OCI-LY7 (cell line): ENCODE measurements around the gene RAB30.

Experiments used
- EZH2phosphoT487 ChIP-seq: fragments of 200-600 bp; sonication (generic); IDR thresholded peaks from 2 replicates; pipeline ENCODE4 v1.6.1; 2018; ENCODE audit warnings: low read depth, borderline replicate concordance, mild to moderate bottlenecking, mixed run types, antibody characterized with exemption, low read length, moderate library complexity, mixed read lengths
- TF ChIP-seq, protein P1 (sequence below): fragments of 200-600 bp; sonication (generic); conservative IDR thresholded peaks from 2 replicates; pipeline ENCODE4 v1.5.1; 2014; ENCODE audit warnings: mild to moderate bottlenecking, antibody characterized with exemption, low read length, moderate library complexity, mixed read lengths

DNA sequence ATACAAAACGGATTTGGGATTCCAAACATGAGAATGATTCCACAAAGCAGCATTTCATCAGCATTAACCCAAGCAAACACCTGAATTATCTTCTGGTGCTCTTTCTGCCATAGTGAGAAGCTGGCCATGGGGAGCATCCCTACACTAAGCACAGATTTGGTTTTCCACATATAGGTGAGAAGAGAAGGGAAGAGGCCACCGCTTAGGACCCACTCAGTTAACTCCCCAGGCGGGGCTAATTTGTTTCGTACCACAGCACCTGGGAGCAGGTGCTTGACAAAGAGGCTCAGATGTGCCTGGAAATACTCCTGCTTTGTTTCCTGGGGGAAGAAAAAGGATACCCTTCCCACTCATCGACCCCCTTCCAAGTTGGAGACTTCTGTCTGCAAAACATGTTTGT lies 64.2 kb downstream of the RAB30 start:
- TF ChIP-seq, protein P1, sequence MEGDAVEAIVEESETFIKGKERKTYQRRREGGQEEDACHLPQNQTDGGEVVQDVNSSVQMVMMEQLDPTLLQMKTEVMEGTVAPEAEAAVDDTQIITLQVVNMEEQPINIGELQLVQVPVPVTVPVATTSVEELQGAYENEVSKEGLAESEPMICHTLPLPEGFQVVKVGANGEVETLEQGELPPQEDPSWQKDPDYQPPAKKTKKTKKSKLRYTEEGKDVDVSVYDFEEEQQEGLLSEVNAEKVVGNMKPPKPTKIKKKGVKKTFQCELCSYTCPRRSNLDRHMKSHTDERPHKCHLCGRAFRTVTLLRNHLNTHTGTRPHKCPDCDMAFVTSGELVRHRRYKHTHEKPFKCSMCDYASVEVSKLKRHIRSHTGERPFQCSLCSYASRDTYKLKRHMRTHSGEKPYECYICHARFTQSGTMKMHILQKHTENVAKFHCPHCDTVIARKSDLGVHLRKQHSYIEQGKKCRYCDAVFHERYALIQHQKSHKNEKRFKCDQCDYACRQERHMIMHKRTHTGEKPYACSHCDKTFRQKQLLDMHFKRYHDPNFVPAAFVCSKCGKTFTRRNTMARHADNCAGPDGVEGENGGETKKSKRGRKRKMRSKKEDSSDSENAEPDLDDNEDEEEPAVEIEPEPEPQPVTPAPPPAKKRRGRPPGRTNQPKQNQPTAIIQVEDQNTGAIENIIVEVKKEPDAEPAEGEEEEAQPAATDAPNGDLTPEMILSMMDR: no peak
- no peak for TF ChIP-seq EZH2phosphoT487
